AG10803 (cell line): ENCODE data around the gene RBM20.

Source experiments
- DNase-seq: peaks from one replicate; pipeline ENCODE4 v3.0.0; 2010; ENCODE audit warnings: low read depth
- H3K4me3 ChIP-seq: 2 replicates; pipeline ENCODE4 v1.5.1; 2011; ENCODE audit warnings: mild to moderate bottlenecking, low read length, control low read depth
- TF ChIP-seq, protein P1 (sequence below): conservative IDR thresholded peaks from 2 replicates; pipeline ENCODE4 v1.5.1; 2011; ENCODE audit warnings: mild to moderate bottlenecking, low read length, control low read depth, inconsistent platforms

Gene RBM20

DNA sequence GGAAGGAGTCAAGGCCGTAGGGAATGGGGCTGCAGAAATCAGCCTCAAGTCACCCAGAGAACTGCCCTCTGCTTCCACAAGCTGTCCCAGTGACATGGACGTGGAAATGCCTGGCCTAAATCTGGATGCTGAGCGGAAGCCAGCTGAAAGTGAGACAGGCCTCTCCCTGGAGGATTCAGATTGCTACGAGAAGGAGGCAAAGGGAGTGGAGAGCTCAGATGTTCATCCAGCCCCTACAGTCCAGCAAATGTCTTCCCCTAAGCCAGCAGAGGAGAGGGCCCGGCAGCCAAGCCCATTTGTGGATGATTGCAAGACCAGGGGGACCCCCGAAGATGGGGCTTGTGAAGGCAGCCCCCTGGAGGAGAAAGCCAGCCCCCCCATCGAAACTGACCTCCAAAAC lies 177.4 kb downstream of the RBM20 start:
- TF ChIP-seq, protein P1, sequence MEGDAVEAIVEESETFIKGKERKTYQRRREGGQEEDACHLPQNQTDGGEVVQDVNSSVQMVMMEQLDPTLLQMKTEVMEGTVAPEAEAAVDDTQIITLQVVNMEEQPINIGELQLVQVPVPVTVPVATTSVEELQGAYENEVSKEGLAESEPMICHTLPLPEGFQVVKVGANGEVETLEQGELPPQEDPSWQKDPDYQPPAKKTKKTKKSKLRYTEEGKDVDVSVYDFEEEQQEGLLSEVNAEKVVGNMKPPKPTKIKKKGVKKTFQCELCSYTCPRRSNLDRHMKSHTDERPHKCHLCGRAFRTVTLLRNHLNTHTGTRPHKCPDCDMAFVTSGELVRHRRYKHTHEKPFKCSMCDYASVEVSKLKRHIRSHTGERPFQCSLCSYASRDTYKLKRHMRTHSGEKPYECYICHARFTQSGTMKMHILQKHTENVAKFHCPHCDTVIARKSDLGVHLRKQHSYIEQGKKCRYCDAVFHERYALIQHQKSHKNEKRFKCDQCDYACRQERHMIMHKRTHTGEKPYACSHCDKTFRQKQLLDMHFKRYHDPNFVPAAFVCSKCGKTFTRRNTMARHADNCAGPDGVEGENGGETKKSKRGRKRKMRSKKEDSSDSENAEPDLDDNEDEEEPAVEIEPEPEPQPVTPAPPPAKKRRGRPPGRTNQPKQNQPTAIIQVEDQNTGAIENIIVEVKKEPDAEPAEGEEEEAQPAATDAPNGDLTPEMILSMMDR, result no peak
- DNase-seq, result no peak
- H3K4me3 ChIP-seq, result no peak overlapping the region

DNA sequence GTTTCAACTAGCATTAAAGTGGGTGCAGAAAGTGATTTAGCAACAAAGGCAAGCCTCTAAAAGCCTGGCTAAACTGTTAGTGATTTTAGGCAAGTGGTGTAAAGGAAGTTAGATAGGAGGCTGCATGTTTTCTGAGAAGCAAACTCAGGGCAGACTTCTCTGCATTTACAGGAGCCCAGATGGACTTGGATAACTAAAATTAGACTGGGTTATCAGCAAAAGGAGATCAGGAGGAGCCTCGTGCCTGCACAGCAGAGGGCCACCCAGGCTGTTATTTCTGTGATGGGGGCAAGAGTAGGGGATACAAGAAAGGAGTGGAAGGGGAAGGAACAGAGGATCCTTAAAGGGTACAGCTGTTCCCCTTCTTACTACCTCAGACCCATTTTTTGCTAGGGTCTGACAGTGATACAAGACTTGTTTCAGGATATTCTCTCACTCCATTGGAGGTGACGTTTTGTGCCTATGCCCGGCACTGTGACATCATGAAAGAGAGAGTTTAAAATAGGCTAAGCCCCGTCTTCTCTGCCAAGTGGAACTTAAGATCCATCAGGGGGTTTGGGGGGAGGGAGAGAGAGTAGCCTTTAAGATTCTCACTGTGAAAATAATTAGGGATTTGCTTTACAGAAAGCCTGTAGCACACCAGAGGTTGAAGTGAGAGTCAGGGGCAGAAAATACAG lies 178.0 kb downstream of the RBM20 start:
- no peak overlapping the region for H3K4me3 ChIP-seq
- TF ChIP-seq, protein P1, result no peak
- no peak for DNase-seq

- TF ChIP-seq, protein P1, result no peak
- no peak overlapping the region for H3K4me3 ChIP-seq
- DNase-seq, result no peak
Measured at GRCh38 chr10:110822712-110823311, 178.7 kb downstream of the RBM20 start.

DNA sequence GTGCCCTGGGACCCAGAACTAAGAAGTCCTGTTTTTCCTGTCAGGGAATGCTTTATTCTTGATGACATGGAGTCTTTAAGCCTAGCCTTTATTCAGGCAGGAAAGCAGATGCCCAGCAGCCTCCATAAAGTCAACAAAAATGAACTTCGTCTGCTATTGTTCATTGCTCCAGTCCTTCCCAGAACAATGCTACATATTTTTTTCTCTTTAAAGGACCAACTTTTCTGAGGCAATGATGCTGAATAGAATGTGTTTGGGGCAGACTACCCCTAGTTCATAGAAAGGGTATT lies 180.0 kb downstream of the RBM20 start:
- TF ChIP-seq, protein P1, result no peak
- DNase-seq, result no peak
- H3K4me3 ChIP-seq, result no peak overlapping the region

GRCh38 chr10:110824660-110825059 lies 180.5 kb downstream of the RBM20 start:
- no peak for DNase-seq
- no peak overlapping the region for H3K4me3 ChIP-seq
- TF ChIP-seq, protein P1, result no peak

DNA sequence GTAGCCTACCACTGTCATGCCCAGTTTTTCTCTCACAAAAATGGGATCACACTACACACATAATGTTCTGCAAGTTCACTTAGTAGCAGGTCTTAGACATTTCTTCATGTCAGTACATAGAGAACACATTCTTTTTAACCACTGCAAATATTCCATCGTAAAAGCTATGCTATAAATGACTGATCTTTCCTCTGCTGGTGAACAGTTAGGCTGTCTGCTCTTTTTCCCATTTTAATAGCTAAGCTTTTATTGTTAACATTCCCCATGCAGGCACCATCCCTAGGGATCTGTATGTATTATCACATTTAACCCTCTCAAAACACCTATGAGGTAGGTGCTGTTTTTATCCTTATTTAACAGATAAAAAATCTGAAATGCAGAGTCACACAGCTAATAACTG lies 181.4 kb downstream of the RBM20 start:
- no peak overlapping the region for H3K4me3 ChIP-seq
- TF ChIP-seq, protein P1, result no peak
- DNase-seq, result no peak

- DNase-seq, result peak; percentile 31
- no peak overlapping the region for H3K4me3 ChIP-seq
- TF ChIP-seq, protein P1, result no peak
Measured at GRCh38 chr10:110827410-110827809, 183.3 kb downstream of the RBM20 start.
